GM12892 (cell line): ENCODE measurements around the gene TACSTD2.
"Not testable (repeated sequence)": the region's sequence is repeated elsewhere in the genome, so short reads cannot be mapped to it uniquely, and the experiment has no call there.

Experiments used
- DNase-seq: peaks from one replicate; pipeline ENCODE4 v3.0.0; 2011; ENCODE audit not compliant: insufficient read length
- FAIRE-seq: peaks from 2 replicates; lab custom pipeline; 2011; peaks lifted over from hg19 to GRCh38; lab: Jason Lieb, UNC
- POLR2A ChIP-seq: IDR thresholded peaks from 2 replicates; pipeline ENCODE4 v1.6.1; 2011; ENCODE audit warnings: low read depth, low read length, control low read depth
- POLR2AphosphoS5 ChIP-seq: IDR thresholded peaks from 2 replicates; pipeline ENCODE4 v1.6.1; 2011; ENCODE audit warnings: low read depth, low read length, control low read depth
- TAF1 ChIP-seq: IDR thresholded peaks from 2 replicates; pipeline ENCODE4 v1.6.1; 2011; ENCODE audit warnings: low read depth, mild to moderate bottlenecking, control low read depth, low read length, borderline replicate concordance

Gene TACSTD2

GRCh38 chr1:58584082-58584895 is 7.2 kb upstream of the TACSTD2 start:
- DNase-seq (no peak), FAIRE-seq (no peak)
- TF ChIP-seq TAF1 (no peak), POLR2A (no peak), POLR2AphosphoS5 (no peak)

GRCh38 chr1:58583496-58583895 is 6.4 kb upstream of the TACSTD2 start:
- no peak for TF ChIP-seq POLR2AphosphoS5
- no peak for TF ChIP-seq TAF1
- no peak for TF ChIP-seq POLR2A
- DNase-seq (no peak), FAIRE-seq (no peak)

- FAIRE-seq, DNase-seq: not testable (repeated sequence)
Observed at GRCh38 chr1:58582143-58582542, 5.1 kb upstream of the TACSTD2 start.

- DNase-seq: no peak
- no peak for FAIRE-seq
- TF ChIP-seq POLR2A (no peak), TAF1 (no peak), POLR2AphosphoS5 (no peak)
Observed at GRCh38 chr1:58581641-58582040, 4.6 kb upstream of the TACSTD2 start.

GRCh38 chr1:58580186-58580585 is 3.1 kb upstream of the TACSTD2 start:
- TF ChIP-seq POLR2A: no peak
- TF ChIP-seq TAF1: no peak
- no peak for TF ChIP-seq POLR2AphosphoS5
- DNase-seq (no peak), FAIRE-seq (no peak)

- FAIRE-seq: no peak
- TF ChIP-seq POLR2A (no peak), TAF1 (no peak), POLR2AphosphoS5 (no peak)
- DNase-seq: no peak
Observed at GRCh38 chr1:58577654-58578030, 590 bp upstream of the TACSTD2 start.

GRCh38 chr1:58576325-58576726 is 726 bp downstream of the TACSTD2 start:
- TF ChIP-seq TAF1 (no peak), POLR2AphosphoS5 (no peak), POLR2A (no peak)
- FAIRE-seq (no peak), DNase-seq (no peak)

- DNase-seq (no peak), FAIRE-seq (no peak)
- TF ChIP-seq POLR2AphosphoS5: no peak
- no peak for TF ChIP-seq POLR2A
- no peak for TF ChIP-seq TAF1
Observed at GRCh38 chr1:58575551-58576324, 1.3 kb downstream of the TACSTD2 start.

- no peak for TF ChIP-seq POLR2A
- TF ChIP-seq POLR2AphosphoS5: no peak
- TF ChIP-seq TAF1: no peak
- DNase-seq: no peak
- FAIRE-seq: no peak
Observed at GRCh38 chr1:58574816-58575215, 2.2 kb downstream of the TACSTD2 start.

GRCh38 chr1:58573705-58574591 is 3.1 kb downstream of the TACSTD2 start:
- TF ChIP-seq POLR2AphosphoS5 (peak; percentile 85), POLR2A (peak; percentile 73), TAF1 (peak; percentile 39; the same call in 1 of the 2 replicates)
- DNase-seq: peak; percentile 48
- FAIRE-seq: peak; percentile 98

GRCh38 chr1:58573138-58573537 is 3.9 kb downstream of the TACSTD2 start:
- TF ChIP-seq POLR2A (no peak), POLR2AphosphoS5 (no peak), TAF1 (no peak)
- DNase-seq (no peak), FAIRE-seq (peak; percentile 51)
